ENCODE data around the gene RASSF8.

Gene RASSF8

GRCh38 chr12:26106347-26106746, 147.9 kb downstream of the RASSF8 start:
- in situ Hi-C loops (cut with MboI; ENCODE audit: low sequenced_read_pairs), result loop anchor here (25.0 kb wide), 1 partner anchor 531 kb away; no protein-coding TSS in a partner anchor
- Histone ChIP-seq H3K27me3 (ENCODE audit: low read depth) (no peaks in the 10 kb centered on the region), H3K9me3 (no peaks in the 10 kb centered on the region), H3K36me3 (replicated peaks) (no peaks in the 10 kb centered on the region), H3K4me1 (no peaks in the 10 kb centered on the region), H3K4me3 (no peak overlapping the region)
- no peak for DNase-seq (ENCODE audit: low spot score in 2 of 2)

DNA sequence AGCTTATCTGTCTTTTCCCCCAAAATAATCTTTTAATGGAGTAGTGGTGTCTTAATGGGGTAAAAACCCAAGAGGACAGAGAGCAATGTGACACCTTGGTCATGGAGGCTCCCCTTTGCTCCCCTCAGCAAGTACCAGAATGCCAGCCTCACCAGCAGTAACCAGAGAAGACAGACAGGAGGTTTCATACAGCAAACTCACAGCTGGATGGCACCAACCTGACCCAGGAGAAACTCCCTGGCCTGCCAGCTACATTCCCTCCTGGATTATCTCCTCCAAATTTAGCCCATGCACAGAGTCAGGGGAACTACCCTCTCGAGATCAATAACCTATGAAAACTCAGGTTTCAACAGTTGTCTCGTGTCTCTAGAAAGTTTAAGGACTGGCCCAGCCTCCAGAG, 150.4 kb downstream of the RASSF8 start:
- peaks cover 5% of the 10 kb centered on the region for H3K4me1 ChIP-seq
- no peaks in the 10 kb centered on the region for H3K27me3 ChIP-seq (ENCODE audit: low read depth)
- no peaks in the 10 kb centered on the region for H3K36me3 ChIP-seq (replicated peaks)
- DNase-seq (ENCODE audit: low spot score in 2 of 2), result no peak
- no peaks in the 10 kb centered on the region for H3K9me3 ChIP-seq
- H3K4me3 ChIP-seq, result no peak overlapping the region
- in situ Hi-C loops (cut with MboI; ENCODE audit: low sequenced_read_pairs), result loop anchor here (25.0 kb wide), 1 partner anchor 528 kb away; no protein-coding TSS in a partner anchor

GRCh38 chr12:26109343-26109881, 150.9 kb downstream of the RASSF8 start:
- Histone ChIP-seq H3K9me3 (no peaks in the 10 kb centered on the region), H3K36me3 (replicated peaks) (no peaks in the 10 kb centered on the region), H3K4me1 (peaks cover 5% of the 10 kb centered on the region), H3K27me3 (ENCODE audit: low read depth) (no peaks in the 10 kb centered on the region), H3K4me3 (no peak overlapping the region)
- in situ Hi-C loops (cut with MboI; ENCODE audit: low sequenced_read_pairs), result loop anchor here (25.0 kb wide), 1 partner anchor 528 kb away; no protein-coding TSS in a partner anchor
- DNase-seq (ENCODE audit: low spot score in 2 of 2), result no peak

DNA sequence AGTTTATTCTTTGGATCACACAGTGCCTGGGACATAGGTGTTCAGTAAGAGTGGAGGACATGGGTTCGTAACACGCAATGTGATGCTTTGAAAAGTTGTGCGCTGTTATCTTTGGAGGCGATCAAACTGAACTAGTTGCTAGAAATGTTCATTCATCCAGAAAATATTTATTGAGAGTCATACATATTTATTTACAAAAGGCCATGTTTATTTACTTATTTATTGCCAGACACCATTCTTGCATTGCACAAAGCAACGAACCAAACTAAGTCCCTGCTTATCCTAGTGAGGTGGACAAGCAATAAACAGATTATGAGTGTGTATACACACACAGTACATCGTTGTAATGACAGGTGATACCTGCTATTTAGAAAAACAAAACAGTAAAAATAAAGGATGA, 153.8 kb downstream of the RASSF8 start:
- Histone ChIP-seq H3K4me1 (peaks cover 13% of the 10 kb centered on the region), H3K27me3 (ENCODE audit: low read depth) (no peaks in the 10 kb centered on the region), H3K4me3 (no peak overlapping the region), H3K9me3 (no peaks in the 10 kb centered on the region), H3K36me3 (replicated peaks) (no peaks in the 10 kb centered on the region)
- no peak for DNase-seq (ENCODE audit: low spot score in 2 of 2)
- in situ Hi-C loops (cut with MboI; ENCODE audit: low sequenced_read_pairs), result loop anchor here (25.0 kb wide), 1 partner anchor 525 kb away; no protein-coding TSS in a partner anchor

GRCh38 chr12:26112703-26113147, 154.2 kb downstream of the RASSF8 start:
- H3K4me1 ChIP-seq, result peaks cover 14% of the 10 kb centered on the region
- no peak for DNase-seq (ENCODE audit: low spot score in 2 of 2)
- H3K4me3 ChIP-seq, result no peak overlapping the region
- no peaks in the 10 kb centered on the region for H3K9me3 ChIP-seq
- in situ Hi-C loops (cut with MboI; ENCODE audit: low sequenced_read_pairs), result loop anchor here (25.0 kb wide), 1 partner anchor 525 kb away; no protein-coding TSS in a partner anchor
- no peaks in the 10 kb centered on the region for H3K27me3 ChIP-seq (ENCODE audit: low read depth)
- no peaks in the 10 kb centered on the region for H3K36me3 ChIP-seq (replicated peaks)

DNA sequence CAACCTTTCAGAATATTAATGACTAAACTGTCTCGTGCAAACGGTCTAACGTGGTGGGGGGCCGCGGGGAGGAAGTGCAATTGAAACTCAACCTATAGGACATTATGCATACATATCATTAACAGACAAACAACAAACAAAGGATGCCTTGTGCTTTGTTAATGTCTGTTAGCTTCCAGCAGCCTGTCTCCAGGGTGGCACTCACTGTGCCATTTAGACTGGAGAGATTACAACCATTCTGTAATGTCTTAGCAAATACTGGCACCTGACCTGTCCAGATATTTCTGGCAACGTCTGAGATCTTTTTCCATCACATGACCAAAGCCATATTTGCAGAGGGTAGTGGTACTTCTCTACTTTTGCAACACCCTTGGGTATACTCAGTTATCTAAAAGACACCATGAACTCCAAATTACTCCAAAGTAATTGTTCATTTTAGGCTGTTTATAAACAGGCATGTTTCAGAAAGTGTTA, 154.7 kb downstream of the RASSF8 start:
- DNase-seq (ENCODE audit: low spot score in 2 of 2), result no peak
- Histone ChIP-seq H3K9me3 (no peaks in the 10 kb centered on the region), H3K4me1 (peaks cover 14% of the 10 kb centered on the region), H3K27me3 (ENCODE audit: low read depth) (no peaks in the 10 kb centered on the region), H3K4me3 (no peak overlapping the region), H3K36me3 (replicated peaks) (no peaks in the 10 kb centered on the region)
- in situ Hi-C loops (cut with MboI; ENCODE audit: low sequenced_read_pairs), result loop anchor here (25.0 kb wide), 1 partner anchor 524 kb away; no protein-coding TSS in a partner anchor

DNA sequence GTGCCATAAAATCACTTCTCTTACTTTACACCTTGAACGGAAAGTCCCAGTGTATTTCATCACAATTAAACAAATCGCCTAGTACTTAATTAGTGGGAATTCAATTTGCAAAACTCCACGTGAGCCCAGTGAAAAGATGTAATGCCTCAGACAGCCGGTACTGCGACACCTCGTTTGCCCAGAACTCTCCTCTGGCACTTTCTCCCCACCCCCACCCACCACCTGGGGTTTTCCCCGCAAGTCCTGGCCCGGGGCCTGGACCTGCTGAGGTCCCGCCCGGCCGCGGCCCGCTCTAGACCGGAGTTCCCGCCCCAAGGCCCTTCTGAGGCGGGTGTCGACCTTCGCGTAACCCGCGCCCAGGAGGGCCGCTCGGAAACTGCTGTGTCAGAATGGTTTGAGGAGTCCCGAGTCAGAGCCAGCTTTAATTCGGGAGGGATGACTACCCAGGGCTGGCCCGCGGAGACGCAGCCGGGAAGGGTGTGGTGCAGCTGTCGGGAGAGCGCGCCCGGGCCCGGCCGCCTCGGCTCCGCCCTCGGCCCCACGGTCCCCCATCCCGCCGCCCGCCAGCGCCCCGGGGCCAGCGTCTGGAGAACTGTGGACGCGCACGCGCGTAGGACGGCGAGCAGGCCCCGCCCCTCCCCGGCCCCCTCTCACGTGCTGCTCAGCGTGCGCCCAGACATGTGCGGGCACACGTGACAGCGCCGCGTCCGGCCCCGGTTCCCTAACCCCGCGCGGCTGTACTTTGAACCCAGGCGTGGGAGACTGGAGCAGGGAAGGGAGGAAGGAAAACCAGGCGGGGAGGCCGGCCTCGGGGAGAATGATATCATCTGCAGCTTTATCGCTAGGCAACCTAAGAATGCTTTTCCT, 155.6 kb downstream of the RASSF8 start:
- peak; percentile 62 to 89 for DNase-seq (ENCODE audit: low spot score in 2 of 2)
- H3K36me3 ChIP-seq (replicated peaks), result no peaks in the 10 kb centered on the region
- peaks cover 14% of the 10 kb centered on the region for H3K4me1 ChIP-seq
- in situ Hi-C loops (cut with MboI; ENCODE audit: low sequenced_read_pairs), result loop anchor here (25.0 kb wide), 1 partner anchor 523 kb away; no protein-coding TSS in a partner anchor
- peak overlapping the region; percentile 38 for H3K4me3 ChIP-seq
- no peaks in the 10 kb centered on the region for H3K9me3 ChIP-seq
- no peaks in the 10 kb centered on the region for H3K27me3 ChIP-seq (ENCODE audit: low read depth)

GRCh38 chr12:26114720-26115401, 156.4 kb downstream of the RASSF8 start:
- in situ Hi-C loops (cut with MboI; ENCODE audit: low sequenced_read_pairs), result loop anchor here (25.0 kb wide), 1 partner anchor 522 kb away; no protein-coding TSS in a partner anchor
- no peaks in the 10 kb centered on the region for H3K27me3 ChIP-seq (ENCODE audit: low read depth)

GRCh38 chr12:26116829-26117715, 158.6 kb downstream of the RASSF8 start:
- in situ Hi-C loops (cut with MboI; ENCODE audit: low sequenced_read_pairs), result loop anchor here (25.0 kb wide), 1 partner anchor 520 kb away; no protein-coding TSS in a partner anchor
- H3K4me1 ChIP-seq, result peaks cover 14% of the 10 kb centered on the region

More at GRCh38 chr12:26114720-26115401, 156.4 kb downstream of the RASSF8 start:
- Histone ChIP-seq H3K9me3 (no peaks in the 10 kb centered on the region), H3K4me3 (peak overlapping the region; percentile 38), H3K36me3 (replicated peaks) (no peaks in the 10 kb centered on the region), H3K4me1 (peaks cover 14% of the 10 kb centered on the region)
- DNase-seq (ENCODE audit: low spot score in 2 of 2), result no peak

DNA sequence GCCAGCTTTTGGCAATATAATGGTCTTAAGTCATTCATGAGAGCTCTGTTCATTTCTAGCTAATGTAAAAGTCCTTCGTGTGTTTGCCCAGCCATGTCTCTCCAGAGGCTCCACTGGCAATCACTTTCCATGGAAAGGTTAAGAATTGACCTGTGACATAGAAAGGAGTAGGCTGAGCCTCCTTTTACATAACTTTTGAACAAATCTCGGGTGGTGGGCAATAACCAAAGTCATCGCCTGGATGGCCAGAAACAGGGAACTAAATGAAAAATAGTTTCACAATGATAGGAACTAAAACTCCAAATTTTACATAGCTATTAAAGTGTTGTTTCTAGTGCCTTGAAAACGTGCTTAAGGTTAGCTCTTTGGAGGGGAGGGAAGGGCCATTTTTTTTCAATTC, 159.8 kb downstream of the RASSF8 start:
- H3K9me3 ChIP-seq, result no peaks in the 10 kb centered on the region
- no peak overlapping the region for H3K4me3 ChIP-seq
- no peaks in the 10 kb centered on the region for H3K36me3 ChIP-seq (replicated peaks)
- DNase-seq (ENCODE audit: low spot score in 2 of 2), result no peak
- peaks cover 9% of the 10 kb centered on the region for H3K27me3 ChIP-seq (ENCODE audit: low read depth)
- H3K4me1 ChIP-seq, result peaks cover 16% of the 10 kb centered on the region
- in situ Hi-C loops (cut with MboI; ENCODE audit: low sequenced_read_pairs), result loop anchor here (25.0 kb wide), 1 partner anchor 519 kb away; no protein-coding TSS in a partner anchor

More at GRCh38 chr12:26116829-26117715, 158.6 kb downstream of the RASSF8 start:
- no peak overlapping the region for H3K4me3 ChIP-seq
- DNase-seq (ENCODE audit: low spot score in 2 of 2), result no peak
- H3K9me3 ChIP-seq, result no peaks in the 10 kb centered on the region
- 0 out of 2 replicates have a peak, but pooled peaks cover 3% of the 10 kb centered on the region for H3K27me3 ChIP-seq (ENCODE audit: low read depth)
- H3K36me3 ChIP-seq (replicated peaks), result no peaks in the 10 kb centered on the region

DNA sequence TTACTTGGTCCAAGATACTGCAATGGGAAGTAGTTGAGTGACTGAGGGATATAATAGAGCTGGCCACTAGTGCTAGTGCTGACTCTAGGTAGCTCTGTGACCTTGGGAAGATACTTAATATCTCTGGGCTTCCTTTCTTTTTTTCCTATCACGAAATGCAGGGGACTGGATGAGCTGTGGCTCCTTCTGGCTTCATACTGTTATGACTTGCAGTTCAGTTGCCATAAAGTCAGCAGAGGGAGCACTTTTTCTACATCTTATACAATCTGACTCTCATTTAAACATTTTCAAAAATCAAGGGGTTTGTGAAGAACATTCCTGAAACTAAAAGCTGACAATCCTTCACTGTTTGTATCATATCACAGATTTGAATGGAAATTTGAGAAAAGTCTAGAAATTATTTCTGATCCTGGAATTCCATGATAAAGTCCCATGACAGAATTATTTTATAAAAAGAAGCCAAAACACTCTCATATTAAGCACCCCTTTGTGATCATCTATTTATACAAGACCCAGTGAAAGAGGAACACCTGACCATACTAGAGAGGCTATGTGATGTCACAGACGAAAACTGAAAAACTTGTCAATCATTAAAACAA, 161.0 kb downstream of the RASSF8 start:
- Histone ChIP-seq H3K4me3 (no peak overlapping the region), H3K27me3 (ENCODE audit: low read depth) (peaks cover 20% of the 10 kb centered on the region), H3K9me3 (no peaks in the 10 kb centered on the region), H3K36me3 (replicated peaks) (no peaks in the 10 kb centered on the region), H3K4me1 (peaks cover 16% of the 10 kb centered on the region)
- in situ Hi-C loops (cut with MboI; ENCODE audit: low sequenced_read_pairs), result loop anchor here (25.0 kb wide), 1 partner anchor 518 kb away; no protein-coding TSS in a partner anchor
- DNase-seq (ENCODE audit: low spot score in 2 of 2), result peak in 1 of 2 experiments; percentile 52

DNA sequence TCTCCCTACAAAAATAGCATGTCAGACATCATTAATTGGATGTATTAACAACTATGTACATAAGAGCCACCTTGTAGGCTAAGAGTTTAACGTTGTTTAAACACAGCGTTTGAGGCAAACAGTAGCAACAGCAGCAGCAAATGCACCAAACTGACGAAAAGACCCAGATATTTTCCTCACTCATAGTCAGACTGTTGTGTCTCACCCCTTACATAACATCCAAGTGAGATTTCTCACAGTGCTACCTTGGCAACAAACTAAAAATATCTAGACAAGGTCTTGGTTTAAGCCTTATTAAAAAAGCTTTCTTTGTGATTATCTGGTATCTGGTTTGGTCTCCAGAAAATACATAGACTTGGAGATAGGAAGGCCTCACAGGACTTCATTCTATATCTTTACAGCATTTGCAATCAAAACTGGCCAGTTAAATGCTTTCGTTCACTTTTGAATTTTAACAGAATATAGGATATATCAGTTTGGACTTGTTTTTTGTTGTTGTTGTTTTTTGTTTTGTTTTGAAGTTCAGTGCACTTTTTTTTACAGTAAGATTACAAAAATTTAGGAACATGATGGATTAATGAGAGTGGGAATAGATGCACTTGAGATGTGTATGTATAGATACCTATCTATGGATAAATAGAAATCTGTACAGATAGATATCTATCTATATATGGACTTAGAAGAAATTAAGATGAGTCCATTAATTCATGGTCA, 162.2 kb downstream of the RASSF8 start:
- peaks cover 23% of the 10 kb centered on the region for H3K27me3 ChIP-seq (ENCODE audit: low read depth)
- no peaks in the 10 kb centered on the region for H3K36me3 ChIP-seq (replicated peaks)
- in situ Hi-C loops (cut with MboI; ENCODE audit: low sequenced_read_pairs), result loop anchor here (25.0 kb wide), 1 partner anchor 517 kb away; no protein-coding TSS in a partner anchor
- H3K9me3 ChIP-seq, result no peaks in the 10 kb centered on the region
- H3K4me1 ChIP-seq, result peaks cover 18% of the 10 kb centered on the region
- no peak overlapping the region for H3K4me3 ChIP-seq
- no peak for DNase-seq (ENCODE audit: low spot score in 2 of 2)

All from HAP-1 (cell line).